SH-SY5Y (cell line): Measurements from ENCODE around the gene LRTM2.

ENCODE experiments used
- GATA2 ChIP-seq: IDR thresholded peaks from 2 replicates; pipeline ENCODE4 v1.6.1; 2011; ENCODE audit warnings: mild to moderate bottlenecking, low read depth, low read length
- GATA3 ChIP-seq: IDR thresholded peaks from 2 replicates; pipeline ENCODE4 v1.6.1; 2011; ENCODE audit warnings: low read depth, mild to moderate bottlenecking, low read length, moderate library complexity

- TF ChIP-seq GATA2 (no peak), GATA3 (no peak)
Observed at GRCh38 chr12:1842905-1843640, 22.7 kb downstream of the LRTM2 start.
